Cardiac septum (tissue), 1 donor: ENCODE measurements around the gene EMC10. TPM values are rescaled to one million over a fixed set of nuclear protein-coding genes. Genes with fewer than 3 reads are reported as not detected.
A peak's percentile ranks its signal among the peaks of the same experiment; 100 is the strongest.
"Not testable (repeated sequence)": the region's sequence is repeated elsewhere in the genome, so short reads cannot be mapped to it uniquely, and the experiment has no call there.

Experiments
- DNase-seq: peaks from one replicate; pipeline ENCODE4 v3.0.0-alpha.2; 2020; ENCODE audit warnings: low spot score
- intact Hi-C: fragments of 100-400 bp; cut with DNase I; formaldehyde crosslinking; loops from one replicate; pipeline ENCODE4 v1.14.0; 2022
- total RNA-seq: library from RNA; stranded (reverse); fragmentation: NEBNext Ultra II Directional; extraction: Animal tissue kit (Norgen Biotek cat#: 25700); gene quantifications from one replicate; pipeline ENCODE4 v1.2.1, GENCODE V29; 2021
- donor health status: DM: no; HTN: no; CAD: no.

EMC10 gene
- total RNA-seq, 1 donor from 2014 or later, result 106 TPM

GRCh38 chr19:50510121-50510670 lies 33.9 kb downstream of the EMC10 start:
- intact Hi-C loops, result loop anchor here (2.0 kb wide), 1 partner anchor 33 kb away; the partner anchor contains the start of genes EMC10 and GARIN5A
- DNase-seq, result peak; percentile 69

GRCh38 chr19:50510700-50511068 lies 34.4 kb downstream of the EMC10 start:
- no peak for DNase-seq
- intact Hi-C loops, result loop anchor here (1.0 to 2.0 kb wide), 2 partner anchors 34 to 126 kb away; partner anchors contain the start of genes EMC10, GARIN5A and POLD1

- intact Hi-C loops, result loop anchor here (1.0 to 2.0 kb wide), 2 partner anchors 34 to 127 kb away; partner anchors contain the start of genes EMC10, GARIN5A and POLD1
- DNase-seq, result peak; percentile 98
Observed at GRCh38 chr19:50511069-50511822, 34.9 kb downstream of the EMC10 start, which contains the start of gene JOSD2. TSS of gene JOSD2 (minus strand) at chr19:50511191. CDS start at chr19:50510431, 760 bp downstream.

- peak; percentile 74 for DNase-seq
- intact Hi-C loops, result no loop called here
Observed at GRCh38 chr19:50512112-50512998, 36.0 kb downstream of the EMC10 start.

DNA sequence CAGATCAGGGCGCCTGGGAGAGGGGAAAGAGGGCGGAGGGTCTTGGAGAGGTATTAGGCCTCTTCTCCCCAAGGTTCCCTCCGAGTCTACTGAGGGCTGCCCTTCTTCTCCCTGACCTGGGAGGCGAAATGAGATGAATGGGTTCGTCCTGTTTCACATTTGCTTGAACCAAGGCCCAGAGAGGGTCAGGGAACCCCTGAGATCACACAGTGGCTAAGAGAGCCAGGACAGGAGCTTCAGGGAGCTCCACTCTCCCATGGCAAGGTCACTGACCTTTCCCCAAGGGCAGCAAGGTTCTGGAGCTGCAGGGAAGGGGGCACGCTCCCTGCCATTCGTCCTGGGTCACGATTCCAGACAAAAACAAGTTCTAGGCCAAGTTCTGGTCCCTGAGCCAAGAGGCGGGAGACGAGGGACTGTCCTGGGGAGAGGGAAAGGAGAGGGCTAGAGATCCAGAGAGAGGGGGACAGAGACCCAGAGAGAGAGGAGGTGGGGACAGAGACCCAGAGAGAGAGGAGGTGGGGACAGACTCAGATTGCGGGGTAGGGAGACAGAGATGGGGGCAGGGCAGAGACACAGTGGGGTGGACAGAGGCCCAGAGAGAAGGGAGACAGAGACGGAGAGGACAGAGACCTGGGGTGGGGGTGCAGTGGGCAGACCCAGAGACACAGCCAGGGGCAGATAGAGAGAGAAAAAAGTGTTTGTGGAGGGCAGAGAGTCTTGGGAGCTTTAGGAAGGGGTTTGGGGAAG lies 36.9 kb downstream of the EMC10 start:
- intact Hi-C loops, result no loop called here
- DNase-seq, result no peak

- DNase-seq, result no peak
- intact Hi-C loops, result no loop called here
Observed at GRCh38 chr19:50513746-50514345, 37.5 kb downstream of the EMC10 start, which contains the start of gene ASPDH. TSS of gene ASPDH (minus strand) at chr19:50513913. CDS start at chr19:50513823, 90 bp downstream.

DNA sequence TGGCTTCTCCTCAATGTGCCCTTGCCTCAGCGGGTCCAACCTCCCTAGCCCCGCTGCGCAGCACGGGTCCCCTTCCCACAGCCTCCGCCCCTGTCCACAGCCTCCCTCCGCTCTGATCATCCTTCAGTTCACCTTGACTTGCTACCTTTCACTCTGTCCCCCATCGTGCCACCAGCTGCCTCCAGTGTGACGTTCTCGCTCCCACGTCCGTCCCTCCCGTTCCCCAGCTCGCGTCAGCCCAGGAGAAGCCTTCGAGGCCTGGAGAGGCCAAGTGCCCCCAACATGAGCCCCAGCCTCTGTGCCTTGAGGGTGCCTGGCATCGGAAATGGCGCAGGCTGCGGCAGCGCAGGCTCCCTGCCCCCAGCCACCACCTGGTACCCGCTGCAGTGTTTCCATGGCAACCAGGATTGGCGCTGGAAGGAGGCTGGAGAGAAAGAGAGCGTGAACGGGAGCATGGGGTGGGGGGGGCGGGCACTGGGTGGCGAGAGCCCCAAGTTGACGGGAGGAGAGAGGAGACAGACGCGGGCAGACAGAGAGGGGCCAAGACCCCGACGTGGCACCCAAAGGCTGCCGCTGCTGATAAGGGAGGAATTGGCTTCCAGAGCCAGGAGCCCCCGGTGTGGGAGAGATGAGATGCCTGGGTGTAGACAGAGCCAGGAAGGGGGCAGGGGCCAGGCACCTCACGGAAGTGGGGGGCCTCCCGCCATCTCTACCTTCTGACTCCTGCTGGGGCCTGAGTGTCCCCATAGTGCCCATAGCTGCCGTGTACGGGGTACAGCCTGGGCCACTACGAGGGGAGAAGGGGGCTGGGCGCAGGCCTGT lies 38.2 kb downstream of the EMC10 start:
- DNase-seq, result no peak
- intact Hi-C loops, result no loop called here

DNA sequence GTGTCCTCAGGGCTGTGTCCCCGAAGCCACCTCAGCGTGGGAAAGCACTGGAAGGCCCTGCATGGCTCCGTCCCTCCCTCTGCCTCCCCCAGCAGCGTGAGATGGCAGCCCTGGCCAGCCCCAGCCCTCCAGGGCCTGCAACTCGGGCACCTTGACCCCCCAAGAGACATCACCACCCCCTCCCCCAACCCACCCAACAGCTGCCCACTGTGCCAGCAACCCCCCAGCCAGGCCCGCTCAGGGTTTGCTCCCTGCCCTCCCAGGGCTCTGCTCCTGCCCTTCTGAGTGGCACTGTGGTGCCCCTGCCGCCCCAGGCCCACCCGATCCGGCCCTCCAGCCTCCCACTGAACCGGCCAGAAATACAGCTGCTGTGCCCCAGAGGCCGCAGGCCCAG lies 38.9 kb downstream of the EMC10 start:
- intact Hi-C loops, result no loop called here

DNA sequence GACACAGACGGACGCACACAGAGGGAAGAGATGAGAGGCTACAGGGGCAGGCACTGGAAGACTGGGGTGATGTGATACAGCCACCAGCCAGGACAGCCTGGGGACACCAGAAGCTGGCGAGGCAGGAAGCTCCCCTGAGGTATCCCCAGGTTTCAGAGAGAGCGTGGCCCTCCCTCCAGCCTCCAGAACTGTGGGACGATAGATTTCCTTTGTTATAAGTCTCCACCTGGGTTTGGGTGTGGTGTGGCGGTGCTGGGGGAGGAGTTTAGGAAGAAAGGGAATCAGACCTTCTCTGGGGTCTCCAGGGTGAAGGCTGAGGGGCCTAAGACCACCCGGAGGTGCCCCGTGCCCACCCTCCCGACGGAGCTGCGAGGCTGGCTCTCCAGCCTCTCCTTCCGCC lies 40.1 kb downstream of the EMC10 start:
- no peak for DNase-seq
- intact Hi-C loops, result no loop called here

More for the DNA sequence above, 38.9 kb downstream of the EMC10 start:
- DNase-seq, result no peak

GRCh38 chr19:50516964-50517703 lies 40.8 kb downstream of the EMC10 start:
- DNase-seq, result no peak
- intact Hi-C loops, result no loop called here

GRCh38 chr19:50517704-50518075 lies 41.4 kb downstream of the EMC10 start:
- no peak for DNase-seq
- intact Hi-C loops, result no loop called here

- no peak for DNase-seq
- intact Hi-C loops, result no loop called here
Observed at GRCh38 chr19:50518091-50519005, 42.0 kb downstream of the EMC10 start.

GRCh38 chr19:50519006-50519575 lies 42.8 kb downstream of the EMC10 start:
- intact Hi-C loops, result no loop called here
- DNase-seq, result no peak

- intact Hi-C loops, result no loop called here
- no peak for DNase-seq
Observed at GRCh38 chr19:50520822-50521465, 44.6 kb downstream of the EMC10 start.

GRCh38 chr19:50522881-50523280 lies 46.6 kb downstream of the EMC10 start:
- no peak for DNase-seq
- intact Hi-C loops, result no loop called here

DNA sequence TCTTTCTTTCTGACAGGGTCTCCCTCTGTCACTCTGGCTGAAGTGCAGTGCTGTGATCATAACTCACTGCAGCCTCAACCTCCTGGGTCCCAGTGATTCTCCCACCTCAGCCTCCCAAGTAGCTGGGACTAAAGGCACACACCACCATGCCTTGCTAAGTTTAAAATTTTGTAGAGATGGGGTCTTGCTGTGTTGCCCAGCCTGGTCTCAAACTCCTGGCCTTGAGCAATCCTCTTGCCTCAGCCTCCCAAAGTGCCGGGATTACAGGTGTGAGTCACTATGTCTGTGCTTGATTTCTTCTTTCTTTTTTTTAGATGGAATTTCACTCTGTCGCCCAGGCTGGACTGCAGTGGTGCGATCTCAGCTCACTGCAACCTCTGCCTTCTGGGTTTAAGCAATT lies 51.7 kb downstream of the EMC10 start:
- intact Hi-C loops, result not testable (repeated sequence)

More for the DNA sequence above, 51.7 kb downstream of the EMC10 start:
- DNase-seq, result not testable (repeated sequence)
